Uterus (tissue), 2 donors: ENCODE results near the gene ADNP.

Source experiments
- CTCF ChIP-seq, 4 experiments: fragments of 200-600 bp in 2 of 4; fragments of 450-650 bp in 2 of 4; sonication (generic) in 2 of 4; IDR thresholded peaks; one replicate each; pipeline ENCODE4 v1.5.1; 2016 to 2019; ENCODE audit warnings: antibody characterized with exemption in 4 of 4, mild to moderate bottlenecking in 2 of 4, moderate library complexity in 1 of 4
- POLR2A ChIP-seq, 2 donors: fragments of 450-650 bp; IDR thresholded peaks; one replicate each; pipeline ENCODE4 v1.6.1; 2016; ENCODE audit warnings: antibody characterized with exemption in 2 of 2, mild to moderate bottlenecking in 1 of 2, moderate library complexity in 1 of 2

- TF ChIP-seq CTCF (IDR thresholded peaks at IDR 0.05) (no peak), POLR2A (IDR thresholded peaks at IDR 0.05) (no peak)
These were observed 65.1 kb downstream of the ADNP start for GRCh38 chr20:50866036-50866685.
